HG03432 (cell line): ENCODE data around the gene GPC6.

Experiments
- ATAC-seq: cut with Tn5 transposase; IDR thresholded peaks from one replicate; pipeline ENCODE4 v1.9.1; 2021; ENCODE audit warnings: mild to moderate bottlenecking, moderate library complexity; ENCODE audit not compliant: unreplicated experiment

The GPC6 gene

GRCh38 chr13:93496985-93497673 lies 270.5 kb downstream of the GPC6 start:
- ATAC-seq = no peak

DNA sequence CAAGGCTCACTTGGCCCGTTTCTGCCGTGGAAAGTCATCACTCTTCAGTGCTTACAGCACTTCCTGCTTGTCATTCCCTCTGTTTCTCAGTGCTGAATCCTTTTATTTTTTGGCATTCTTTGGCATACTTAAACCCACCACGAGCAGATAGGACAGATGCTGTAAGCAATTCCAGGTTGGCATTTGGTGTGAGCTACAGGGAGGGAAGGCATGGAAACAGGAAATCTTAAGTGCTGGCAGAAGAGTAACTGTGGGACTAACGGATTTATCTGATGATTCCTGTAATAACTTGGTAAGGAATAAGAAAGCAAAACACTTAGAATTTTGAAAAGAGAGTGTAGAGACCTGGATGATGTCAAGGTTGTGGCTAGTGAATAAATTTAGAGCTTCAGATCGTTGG lies 273.4 kb downstream of the GPC6 start:
- ATAC-seq = no peak

- no peak for ATAC-seq
Observed at GRCh38 chr13:93502071-93502470, 275.5 kb downstream of the GPC6 start.

- ATAC-seq = no peak
Observed at GRCh38 chr13:93502987-93503615, 276.5 kb downstream of the GPC6 start.

- no peak for ATAC-seq
Observed at GRCh38 chr13:93505104-93505952, 278.7 kb downstream of the GPC6 start.

- no peak for ATAC-seq
Observed at GRCh38 chr13:93511011-93511410, 284.4 kb downstream of the GPC6 start.

DNA sequence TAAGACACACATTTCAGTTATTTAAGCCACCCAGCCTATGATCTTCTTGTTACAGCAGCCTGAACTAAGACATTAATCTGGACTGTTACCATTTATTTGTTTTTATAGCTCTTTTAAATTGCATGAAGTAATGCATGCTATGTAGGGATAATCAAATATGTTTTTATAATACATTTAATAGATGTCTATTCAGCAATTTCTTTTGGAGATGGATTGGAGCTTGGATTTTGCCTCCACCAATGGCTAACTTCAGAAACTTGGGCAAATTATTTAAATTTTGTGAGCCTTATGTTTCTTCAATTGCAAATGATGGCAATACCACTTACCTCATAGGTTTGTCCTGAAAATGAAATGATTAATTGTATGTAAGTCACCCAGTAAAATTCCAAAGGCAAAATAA lies 288.7 kb downstream of the GPC6 start:
- ATAC-seq = no peak

GRCh38 chr13:93517658-93518057 lies 291.1 kb downstream of the GPC6 start:
- ATAC-seq = no peak

DNA sequence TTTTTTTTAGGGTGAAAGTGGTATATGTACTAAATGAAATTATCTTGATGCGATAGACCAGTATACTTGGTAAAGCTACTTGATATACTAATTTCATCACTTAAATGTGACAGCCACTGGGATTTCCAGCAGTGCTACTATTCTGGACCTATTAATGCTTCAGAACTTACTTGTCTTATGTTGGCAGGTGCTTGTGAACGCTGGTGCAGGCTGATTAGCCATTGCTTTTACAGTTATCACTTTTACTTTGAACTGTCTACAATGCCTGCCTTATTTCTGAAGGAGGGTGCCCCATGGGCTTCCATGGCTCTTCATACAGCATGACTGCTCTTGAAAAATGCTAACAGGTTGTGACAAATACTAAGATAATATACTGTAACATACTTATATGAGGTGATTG lies 294.7 kb downstream of the GPC6 start:
- no peak for ATAC-seq

DNA sequence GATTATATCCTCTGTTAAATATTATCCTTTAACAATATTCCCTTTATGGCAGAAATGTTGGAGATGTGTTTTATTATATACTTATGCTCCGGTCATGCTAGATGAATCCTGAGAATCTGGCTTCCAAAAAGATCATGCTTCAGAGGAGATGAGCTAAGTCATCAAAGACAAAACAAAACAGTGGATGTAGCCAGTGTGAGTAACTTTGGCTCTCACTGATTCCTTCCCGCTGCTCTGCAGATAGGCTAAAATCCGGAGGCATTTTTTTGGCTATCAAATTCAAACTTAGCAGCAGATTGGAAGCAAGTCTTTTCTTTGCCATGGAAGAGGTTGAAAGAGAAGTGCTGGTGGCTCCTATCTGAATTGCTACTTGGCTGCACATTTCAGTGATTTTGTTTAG lies 295.9 kb downstream of the GPC6 start:
- ATAC-seq = no peak

DNA sequence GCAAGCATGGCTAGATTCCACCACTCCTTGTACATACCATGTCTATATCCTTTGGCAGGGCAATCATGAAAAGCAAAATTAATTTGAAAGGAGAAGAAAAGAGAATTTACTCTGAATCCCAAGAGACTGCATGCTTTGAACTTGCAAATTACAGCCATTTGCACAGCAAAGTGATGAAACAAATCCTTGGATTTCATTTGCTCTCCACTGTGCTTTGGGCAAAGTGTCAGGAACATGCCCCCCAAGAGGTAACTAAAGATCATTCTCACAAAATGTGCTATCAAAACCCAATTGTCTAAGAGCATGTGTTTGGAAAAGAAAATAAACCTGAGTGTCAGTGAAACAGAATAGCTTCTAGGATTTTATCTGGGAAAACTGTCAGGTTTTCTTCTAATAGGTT lies 298.5 kb downstream of the GPC6 start:
- ATAC-seq = no peak

GRCh38 chr13:93527748-93528297 lies 301.2 kb downstream of the GPC6 start:
- ATAC-seq = no peak

DNA sequence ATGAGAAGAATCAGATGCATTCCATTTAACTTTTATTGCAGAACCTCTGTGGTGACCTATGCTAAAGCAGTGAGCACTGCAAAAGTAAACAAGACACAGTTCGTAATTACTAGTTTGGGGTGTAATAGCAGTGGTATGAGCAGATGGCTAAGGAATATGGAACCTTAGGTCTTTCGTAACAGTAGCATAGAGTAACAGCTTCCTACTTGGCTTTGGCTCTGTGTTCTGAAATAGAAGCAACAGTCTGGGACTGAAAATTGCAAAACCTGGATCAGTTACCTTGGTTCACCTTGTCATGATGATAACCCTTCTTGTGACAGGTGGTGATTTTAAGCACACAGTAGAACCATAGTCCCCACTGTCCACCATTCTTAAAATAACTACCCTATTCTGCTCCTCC lies 303.4 kb downstream of the GPC6 start:
- no peak for ATAC-seq

GRCh38 chr13:93534181-93534700 lies 307.6 kb downstream of the GPC6 start:
- ATAC-seq = no peak

DNA sequence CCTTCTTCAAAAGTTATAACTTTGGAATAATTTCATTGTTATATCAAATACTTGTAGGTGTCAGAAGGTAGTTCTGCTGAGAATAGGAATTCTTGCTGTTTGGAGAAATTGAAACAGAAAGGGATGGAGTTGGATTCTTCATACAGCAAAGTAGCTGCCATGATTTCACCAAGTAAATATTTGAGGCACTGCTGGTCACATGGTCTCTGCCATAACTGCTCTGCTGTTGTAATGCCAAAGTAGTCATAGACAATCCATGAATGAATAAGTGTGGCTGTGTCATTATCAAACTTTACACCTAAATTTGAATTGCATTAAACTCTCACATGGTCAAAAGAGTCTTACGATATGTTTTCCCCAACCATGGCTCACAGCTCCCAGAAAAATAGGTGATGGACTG lies 308.6 kb downstream of the GPC6 start:
- ATAC-seq = no peak

- ATAC-seq = no peak
Observed at GRCh38 chr13:93539914-93540313, 313.3 kb downstream of the GPC6 start.

GRCh38 chr13:93547886-93548285 lies 321.3 kb downstream of the GPC6 start:
- ATAC-seq = no peak

GRCh38 chr13:93549326-93550005 lies 322.9 kb downstream of the GPC6 start:
- no peak for ATAC-seq

- no peak for ATAC-seq
Observed at GRCh38 chr13:93550236-93550635, 323.6 kb downstream of the GPC6 start.

- ATAC-seq = no peak
Observed at GRCh38 chr13:93552596-93552995, 326.0 kb downstream of the GPC6 start.

- ATAC-seq = no peak
Observed at GRCh38 chr13:93554514-93554913, 327.9 kb downstream of the GPC6 start.
